GM20000 (cell line): ENCODE data around the gene KIAA1586.

Experiments used
- DNase-seq: peaks from one replicate; pipeline ENCODE4 v3.0.0; 2012; ENCODE audit warnings: low spot score
- TF ChIP-seq, protein P1 (sequence below): IDR thresholded peaks from 2 replicates; pipeline ENCODE4 v1.5.1; 2012; ENCODE audit warnings: mild to moderate bottlenecking, control low read depth; ENCODE audit errors: extremely low read depth, missing control alignments

Gene KIAA1586

GRCh38 chr6:57074383-57074782 lies 27.9 kb downstream of the KIAA1586 start:
- DNase-seq: no peak
- TF ChIP-seq, protein P1, sequence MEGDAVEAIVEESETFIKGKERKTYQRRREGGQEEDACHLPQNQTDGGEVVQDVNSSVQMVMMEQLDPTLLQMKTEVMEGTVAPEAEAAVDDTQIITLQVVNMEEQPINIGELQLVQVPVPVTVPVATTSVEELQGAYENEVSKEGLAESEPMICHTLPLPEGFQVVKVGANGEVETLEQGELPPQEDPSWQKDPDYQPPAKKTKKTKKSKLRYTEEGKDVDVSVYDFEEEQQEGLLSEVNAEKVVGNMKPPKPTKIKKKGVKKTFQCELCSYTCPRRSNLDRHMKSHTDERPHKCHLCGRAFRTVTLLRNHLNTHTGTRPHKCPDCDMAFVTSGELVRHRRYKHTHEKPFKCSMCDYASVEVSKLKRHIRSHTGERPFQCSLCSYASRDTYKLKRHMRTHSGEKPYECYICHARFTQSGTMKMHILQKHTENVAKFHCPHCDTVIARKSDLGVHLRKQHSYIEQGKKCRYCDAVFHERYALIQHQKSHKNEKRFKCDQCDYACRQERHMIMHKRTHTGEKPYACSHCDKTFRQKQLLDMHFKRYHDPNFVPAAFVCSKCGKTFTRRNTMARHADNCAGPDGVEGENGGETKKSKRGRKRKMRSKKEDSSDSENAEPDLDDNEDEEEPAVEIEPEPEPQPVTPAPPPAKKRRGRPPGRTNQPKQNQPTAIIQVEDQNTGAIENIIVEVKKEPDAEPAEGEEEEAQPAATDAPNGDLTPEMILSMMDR: no peak

GRCh38 chr6:57075092-57075491 lies 28.6 kb downstream of the KIAA1586 start:
- no peak for DNase-seq
- TF ChIP-seq, protein P1: no peak

GRCh38 chr6:57078531-57079207 lies 32.2 kb downstream of the KIAA1586 start:
- DNase-seq: no peak
- TF ChIP-seq, protein P1: no peak

DNA sequence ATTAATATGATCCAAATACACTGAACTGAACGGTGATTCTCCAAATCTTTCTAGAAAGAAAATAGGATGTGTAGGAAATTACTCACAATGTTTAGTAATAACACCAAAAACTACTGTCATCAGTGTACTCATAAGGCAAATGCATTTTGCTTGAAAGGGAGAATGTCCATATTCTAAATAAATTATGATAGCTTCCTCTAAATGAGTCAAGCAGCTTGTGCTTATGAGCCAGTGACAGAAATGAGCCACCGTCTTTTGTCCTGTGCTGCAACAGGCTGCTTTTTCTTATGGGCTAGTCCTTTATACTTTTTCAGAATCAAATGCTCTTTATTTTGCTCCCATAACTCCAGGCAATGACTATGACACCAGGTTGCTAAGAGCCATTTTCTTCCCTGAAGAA lies 39.0 kb downstream of the KIAA1586 start:
- TF ChIP-seq, protein P1: no peak
- DNase-seq: no peak

- TF ChIP-seq, protein P1: no peak
- no peak for DNase-seq
Measured at GRCh38 chr6:57086843-57087242, 40.4 kb downstream of the KIAA1586 start.

- TF ChIP-seq, protein P1: no peak
- no peak for DNase-seq
Measured at GRCh38 chr6:57087916-57088315, 41.4 kb downstream of the KIAA1586 start.

- TF ChIP-seq, protein P1: no peak
- peak; percentile 6 for DNase-seq
Measured at GRCh38 chr6:57089265-57089664, 42.8 kb downstream of the KIAA1586 start.
